CD14-positive monocyte (primary cell): ENCODE data around the gene FRMD3. TPM values are rescaled to one million over a fixed set of nuclear protein-coding genes. Genes with fewer than 3 reads are reported as not detected.

ENCODE experiments used
- DNase-seq, 3 donors: peaks; one replicate each; pipeline ENCODE4 v3.0.0-alpha.2; 2011 to 2022
- H2AFZ ChIP-seq: 2 replicates; pipeline ENCODE4 v1.6.0; 2012; ENCODE audit warnings: mild to moderate bottlenecking, low read depth, low read length, inconsistent platforms; ENCODE audit not compliant: insufficient read depth, poor library complexity, severe bottlenecking
- H3K27ac ChIP-seq, 2 donors: 1 replicate in 1 of 2; 2 replicates in 1 of 2; pipeline ENCODE4 v1.5.1; 2012 to 2013; ENCODE audit warnings: low read length in 2 of 2, control low read depth in 1 of 2, inconsistent platforms in 1 of 2, low read depth in 1 of 2, mild to moderate bottlenecking in 1 of 2
- H3K27me3 ChIP-seq, 2 donors: one replicate each; pipeline versions ENCODE4 v1.6.0 to v1.6.1; 2011 to 2013; ENCODE audit warnings: low read length in 2 of 2; ENCODE audit not compliant: control insufficient read depth in 2 of 2, insufficient read depth in 2 of 2
- H3K36me3 ChIP-seq, 2 donors: replicated peaks in 1 of 2; 1 replicate in 1 of 2; 2 replicates in 1 of 2; pipeline versions ENCODE4 v1.5.1 to v1.6.1; 2012 to 2013; ENCODE audit warnings: low read length in 2 of 2, control low read depth in 1 of 2, inconsistent platforms in 1 of 2, mild to moderate bottlenecking in 1 of 2; ENCODE audit not compliant: insufficient read depth in 2 of 2, control insufficient read depth in 1 of 2
- H3K4me1 ChIP-seq, 2 donors: 1 replicate in 1 of 2; 2 replicates in 1 of 2; pipeline versions ENCODE4 v1.5.1 to v1.6.1; 2012 to 2013; ENCODE audit warnings: low read length in 2 of 2, control low read depth in 1 of 2, inconsistent platforms in 1 of 2, mild to moderate bottlenecking in 1 of 2, moderate library complexity in 1 of 2; ENCODE audit not compliant: insufficient read depth in 2 of 2, control insufficient read depth in 1 of 2
- H3K4me2 ChIP-seq: replicated peaks from 2 replicates; pipeline ENCODE3; 2012; ENCODE audit warnings: low read length, moderate library complexity, mild to moderate bottlenecking; ENCODE audit not compliant: poor library complexity, severe bottlenecking; ENCODE audit errors: extremely low read depth
- H3K4me3 ChIP-seq, 3 experiments: fragments of 200-600 bp in 1 of 3; sonication (generic) in 1 of 3; replicated peaks in 1 of 3; 1 replicate in 2 of 3; 2 replicates in 1 of 3; pipeline ENCODE4 v1.5.1; 2011 to 2013; ENCODE audit warnings: low read length in 3 of 3, mild to moderate bottlenecking in 3 of 3, control low read depth in 2 of 3, low read depth in 2 of 3, inconsistent platforms in 1 of 3, moderate library complexity in 1 of 3
- H3K79me2 ChIP-seq: 2 replicates; pipeline ENCODE4 v1.6.0; 2012; ENCODE audit warnings: mild to moderate bottlenecking, control low read depth, inconsistent platforms, low read length, moderate library complexity; ENCODE audit not compliant: insufficient read depth
- H3K9ac ChIP-seq: 2 replicates; pipeline ENCODE4 v1.6.0; 2017; ENCODE audit warnings: low read length, mild to moderate bottlenecking; ENCODE audit not compliant: insufficient read depth, poor library complexity, severe bottlenecking
- H3K9me3 ChIP-seq, 2 donors: replicated peaks in 1 of 2; 1 replicate in 1 of 2; 2 replicates in 1 of 2; pipeline versions ENCODE4 v1.5.1 to v1.6.1; 2012 to 2013; ENCODE audit warnings: low read length in 2 of 2, control low read depth in 1 of 2; ENCODE audit not compliant: control insufficient read depth in 1 of 2, insufficient read depth in 1 of 2
- H4K20me1 ChIP-seq: 2 replicates; pipeline ENCODE4 v1.6.0; 2012; ENCODE audit warnings: mild to moderate bottlenecking, low read length, control low read depth, moderate library complexity; ENCODE audit not compliant: insufficient read depth
- H3K27ac Mint-ChIP-seq, 7 donors: one replicate each; pipeline ENCODE4 v1.8.0; 2020; ENCODE audit warnings: mild to moderate bottlenecking in 7 of 7, mixed read lengths in 7 of 7, moderate library complexity in 6 of 7, inconsistent platforms in 2 of 7
- H3K27me3 Mint-ChIP-seq, 3 donors: one replicate each; pipeline ENCODE4 v1.8.0; 2021 to 2022; ENCODE audit warnings: low read depth in 3 of 3, mild to moderate bottlenecking in 3 of 3, mixed read lengths in 3 of 3, moderate library complexity in 3 of 3, inconsistent platforms in 1 of 3
- H3K36me3 Mint-ChIP-seq, 2 donors: one replicate each; pipeline ENCODE4 v1.8.0; 2020; ENCODE audit warnings: mixed read lengths in 2 of 2, inconsistent platforms in 1 of 2, mild to moderate bottlenecking in 1 of 2
- H3K4me1 Mint-ChIP-seq: one replicate; pipeline ENCODE4 v1.8.0; 2020; ENCODE audit warnings: mild to moderate bottlenecking, mixed read lengths
- H3K4me3 Mint-ChIP-seq, 2 donors: one replicate each; pipeline ENCODE4 v1.8.0; 2020; ENCODE audit warnings: mild to moderate bottlenecking in 2 of 2, mixed read lengths in 2 of 2, moderate library complexity in 1 of 2
- H3K9me3 Mint-ChIP-seq, 7 donors: one replicate each; pipeline ENCODE4 v1.8.0; 2020 to 2022; ENCODE audit warnings: mixed read lengths in 7 of 7, mild to moderate bottlenecking in 6 of 7, moderate library complexity in 6 of 7, inconsistent platforms in 2 of 7
- WGBS: methylation state at CpG from one replicate; pipeline ENCODE4 v1.1.5; 2013; ENCODE audit warnings: missing lambda C conversion rate; ENCODE audit not compliant: insufficient coverage; 5-methylcytosine and 5-hydroxymethylcytosine counted together
- intact Hi-C, 2 donors: fragments of 100-400 bp; cut with micrococcal nuclease; formaldehyde crosslinking; loops; one replicate each; pipeline versions ENCODE4 v1.15.0 to v1.15.1; 2023
- polyA plus RNA-seq, 3 donors: library from polyadenylated mRNA; depleted of rRNA in 1 of 3; unstranded in 2 of 3; stranded (reverse) in 1 of 3; fragments of 300-500 nt in 2 of 3; fragments of >200 nt in 1 of 3; fragmentation: Illumina TruSeq in 2 of 3; gene quantifications; 1 replicate in 2 of 3; 2 replicates in 1 of 3; pipeline ENCODE4 v1.2.3, GENCODE V29; 2012 to 2021
- TF ChIP-seq, protein P1 (sequence below): fragments of 200-600 bp; IDR thresholded peaks from one replicate; pipeline ENCODE4 v1.8.0; 2022; ENCODE audit warnings: antibody characterized with exemption, mild to moderate bottlenecking

Gene FRMD3
- polyA plus RNA-seq, 3 donors, result 2.8 to 9.8 (median 4.2) TPM

DNA sequence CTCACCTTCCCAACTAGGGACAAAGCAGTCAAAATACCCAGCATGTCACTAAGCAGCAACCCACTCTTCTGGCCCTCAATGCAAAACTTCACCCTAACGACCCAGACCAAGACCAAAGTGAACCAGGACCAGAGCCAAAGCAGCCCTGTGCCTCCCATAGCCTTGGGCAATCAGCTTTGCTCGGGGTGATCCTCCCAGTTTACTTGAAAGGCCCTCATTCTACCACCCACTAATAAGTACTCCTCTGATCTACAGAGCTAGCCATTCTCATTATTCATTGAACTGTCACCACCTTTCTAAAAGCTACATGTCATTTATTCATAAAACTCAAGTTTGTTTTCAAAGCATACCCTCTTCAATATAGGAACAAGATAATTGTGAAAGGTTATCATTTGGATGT is 221.0 kb downstream of the FRMD3 start:
- Mint-ChIP-seq H3K36me3 (peaks cover 5 to 21% of the 10 kb centered on the region in 2 donors), H3K4me1 (peaks cover 5% of the 10 kb centered on the region), H3K9me3 (peaks cover 4 to 19% (median 9%) of the 10 kb centered on the region in 7 donors), H3K27me3 (peaks cover 0 to 2% (median 0%) of the 10 kb centered on the region in 3 donors), H3K27ac (no peak overlapping the region), H3K4me3 (no peak overlapping the region)
- TF ChIP-seq, protein P1, sequence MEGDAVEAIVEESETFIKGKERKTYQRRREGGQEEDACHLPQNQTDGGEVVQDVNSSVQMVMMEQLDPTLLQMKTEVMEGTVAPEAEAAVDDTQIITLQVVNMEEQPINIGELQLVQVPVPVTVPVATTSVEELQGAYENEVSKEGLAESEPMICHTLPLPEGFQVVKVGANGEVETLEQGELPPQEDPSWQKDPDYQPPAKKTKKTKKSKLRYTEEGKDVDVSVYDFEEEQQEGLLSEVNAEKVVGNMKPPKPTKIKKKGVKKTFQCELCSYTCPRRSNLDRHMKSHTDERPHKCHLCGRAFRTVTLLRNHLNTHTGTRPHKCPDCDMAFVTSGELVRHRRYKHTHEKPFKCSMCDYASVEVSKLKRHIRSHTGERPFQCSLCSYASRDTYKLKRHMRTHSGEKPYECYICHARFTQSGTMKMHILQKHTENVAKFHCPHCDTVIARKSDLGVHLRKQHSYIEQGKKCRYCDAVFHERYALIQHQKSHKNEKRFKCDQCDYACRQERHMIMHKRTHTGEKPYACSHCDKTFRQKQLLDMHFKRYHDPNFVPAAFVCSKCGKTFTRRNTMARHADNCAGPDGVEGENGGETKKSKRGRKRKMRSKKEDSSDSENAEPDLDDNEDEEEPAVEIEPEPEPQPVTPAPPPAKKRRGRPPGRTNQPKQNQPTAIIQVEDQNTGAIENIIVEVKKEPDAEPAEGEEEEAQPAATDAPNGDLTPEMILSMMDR, result no peak
- Histone ChIP-seq H3K9me3 (peaks cover 4 to 9% of the 10 kb centered on the region in 2 donors), H3K4me2 (no peak overlapping the region), H3K9ac (no peak overlapping the region), H3K36me3 (no peaks in the 10 kb centered on the region), H3K4me3 (no peak overlapping the region), H3K4me1 (no peaks in the 10 kb centered on the region), H3K79me2 (no peaks in the 10 kb centered on the region), H3K27me3 (no peaks in the 10 kb centered on the region), H3K27ac (no peak overlapping the region), H2AFZ (no peak overlapping the region), H4K20me1 (no peaks in the 10 kb centered on the region)
- no peak for DNase-seq
- 82% methylated on average over 2 of the region's 2 CpGs for WGBS
- intact Hi-C loops, result no loop called here

DNA sequence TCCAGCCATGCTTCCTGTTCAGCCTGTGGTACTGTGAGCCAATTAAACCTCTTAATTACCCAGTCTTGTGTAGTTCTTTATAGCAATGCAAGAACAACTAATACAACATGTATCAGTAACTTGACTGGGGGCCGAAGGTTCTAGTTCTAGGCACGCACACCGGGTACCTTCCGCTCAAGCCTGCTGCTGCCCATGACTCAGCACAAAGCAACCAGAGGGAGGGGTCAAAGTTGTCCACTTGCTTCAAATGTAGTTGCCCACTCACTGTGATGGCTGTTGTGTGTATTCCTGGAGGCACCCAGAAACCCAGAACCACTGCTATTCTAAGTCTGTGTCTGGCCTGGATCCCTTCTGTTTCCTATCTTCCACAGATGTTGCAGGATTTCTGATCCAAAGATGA is 222.6 kb downstream of the FRMD3 start:
- no peak overlapping the region for H2AFZ ChIP-seq
- H3K4me3 ChIP-seq, result no peak overlapping the region
- intact Hi-C loops, result no loop called here
- H3K4me1 Mint-ChIP-seq, result peaks cover 5% of the 10 kb centered on the region
- no peak overlapping the region for H3K4me2 ChIP-seq
- H4K20me1 ChIP-seq, result no peaks in the 10 kb centered on the region
- no peak overlapping the region for H3K27ac Mint-ChIP-seq
- H3K9ac ChIP-seq, result no peak overlapping the region
- peaks cover 3 to 18% (median 6%) of the 10 kb centered on the region in 7 donors for H3K9me3 Mint-ChIP-seq
- DNase-seq, result no peak
- no peaks in the 10 kb centered on the region for H3K79me2 ChIP-seq
- H3K9me3 ChIP-seq, result peaks cover 4 to 6% of the 10 kb centered on the region in 2 donors
- no peaks in the 10 kb centered on the region for H3K27me3 ChIP-seq
- H3K27me3 Mint-ChIP-seq, result peaks cover 0 to 2% (median 0%) of the 10 kb centered on the region in 3 donors
- peaks cover 0 to 9% of the 10 kb centered on the region in 2 donors for H3K36me3 ChIP-seq
- H3K4me1 ChIP-seq, result no peaks in the 10 kb centered on the region
- 100% methylated on average over 4 of the region's 4 CpGs for WGBS
- TF ChIP-seq, protein P1, result no peak
- no peak overlapping the region for H3K4me3 Mint-ChIP-seq
- peaks cover 15 to 31% of the 10 kb centered on the region in 2 donors for H3K36me3 Mint-ChIP-seq
- H3K27ac ChIP-seq, result no peak overlapping the region
